Ovary (tissue), 9 donors: ENCODE results near the gene PRLR. TPM values are rescaled to one million over a fixed set of nuclear protein-coding genes. Genes with fewer than 3 reads are reported as not detected.

Source experiments
- DNase-seq, 5 donors: peaks; one replicate each; pipeline ENCODE4 v3.0.0-alpha.2; 2019 to 2020
- H3K27ac ChIP-seq, 2 donors: fragments of 200-600 bp; one replicate each; pipeline versions ENCODE4 v1.5.1 to v1.8.0; 2019 to 2022
- H3K27me3 ChIP-seq: fragments of 200-600 bp; one replicate; pipeline ENCODE4 v1.8.0; 2022
- H3K36me3 ChIP-seq: fragments of 200-600 bp; sonication (generic); one replicate; pipeline ENCODE4 v1.5.1; 2019
- H3K4me1 ChIP-seq: one replicate; pipeline ENCODE4 v1.8.1; 2013; ENCODE audit warnings: mild to moderate bottlenecking, moderate library complexity; ENCODE audit not compliant: insufficient read depth
- H3K4me3 ChIP-seq: fragments of 200-600 bp; sonication (generic); one replicate; pipeline ENCODE4 v1.5.1; 2017
- H3K9me3 ChIP-seq, 2 donors: fragments of 200-600 bp in 1 of 2; sonication (generic) in 1 of 2; one replicate each; pipeline versions ENCODE4 v1.5.1 to v1.8.1; 2013 to 2019; ENCODE audit warnings: mild to moderate bottlenecking in 1 of 2, moderate library complexity in 1 of 2
- EP300 ChIP-seq: sonication (generic); formaldehyde crosslinking; IDR thresholded peaks from one replicate; pipeline ENCODE4 v1.6.1; 2017; ENCODE audit warnings: antibody characterized with exemption
- POLR2A ChIP-seq: fragments of 450-650 bp; IDR thresholded peaks from one replicate; pipeline ENCODE4 v1.6.1; 2017; ENCODE audit warnings: antibody characterized with exemption, mild to moderate bottlenecking, moderate library complexity
- WGBS, 3 donors: extraction: QIAGEN DNeasy Blood & Tissue Kit in 1 of 3; methylation state at CpG; one replicate each; pipeline versions ENCODE4 v1.1.5 to v1.1.7; 2013 to 2017; 5-methylcytosine and 5-hydroxymethylcytosine counted together
- intact Hi-C, 4 donors: fragments of 100-400 bp; cut with DNase I; formaldehyde crosslinking; loops; one replicate each; pipeline versions ENCODE4 v1.11.0 to v1.15.1; 2022 to 2023
- polyA plus RNA-seq, 2 donors: library from polyadenylated mRNA; stranded (reverse); fragments of 200-250 nt in 1 of 2; fragments of 350-450 nt in 1 of 2; fragmentation: Illumina TruSeq in 1 of 2; extraction: RNeasy Lipid Tissue Mini Kit (QIAGEN cat#74804) in 1 of 2; gene quantifications; one replicate each; pipeline ENCODE4 v1.2.3, GENCODE V29; 2013 to 2014
- total RNA-seq, 7 donors: library from RNA; depleted of rRNA in 2 of 7; stranded (reverse); fragments of >200 nt in 2 of 7; fragmentation: NEBNext Ultra II Directional in 3 of 7; extraction: Animal tissue kit (Norgen Biotek cat#: 25700) in 3 of 7; gene quantifications; one replicate each; pipeline versions ENCODE4 v1.1.0 to v1.2.4, GENCODE V29; 2016 to 2023
- TF ChIP-seq, protein P1 (sequence below), 3 donors: fragments of 450-650 bp in 2 of 3; fragments of 200-600 bp in 1 of 3; IDR thresholded peaks; one replicate each; pipeline versions ENCODE4 v1.5.1 to v1.8.0; 2016 to 2022; ENCODE audit warnings: antibody characterized with exemption in 3 of 3, mild to moderate bottlenecking in 1 of 3
- donor health status: DM: no; HTN: no; CAD: no; lungs with moderate emphysema.
- donor health status: DM: no; HTN: no; CAD: no.
- donor health status: Bipolar disorder and iron deficiency.
- donor health status: DM: yes; HTN: yes; CAD: no.
- donor health status: DM: no; HTN: no; CAD: no.
- donor health status: DM: yes; HTN: yes; CAD: no.

The PRLR gene
- total and polyA plus RNA-seq, 9 donors = 1.8 to 24.5 (median 8.1) TPM

DNA sequence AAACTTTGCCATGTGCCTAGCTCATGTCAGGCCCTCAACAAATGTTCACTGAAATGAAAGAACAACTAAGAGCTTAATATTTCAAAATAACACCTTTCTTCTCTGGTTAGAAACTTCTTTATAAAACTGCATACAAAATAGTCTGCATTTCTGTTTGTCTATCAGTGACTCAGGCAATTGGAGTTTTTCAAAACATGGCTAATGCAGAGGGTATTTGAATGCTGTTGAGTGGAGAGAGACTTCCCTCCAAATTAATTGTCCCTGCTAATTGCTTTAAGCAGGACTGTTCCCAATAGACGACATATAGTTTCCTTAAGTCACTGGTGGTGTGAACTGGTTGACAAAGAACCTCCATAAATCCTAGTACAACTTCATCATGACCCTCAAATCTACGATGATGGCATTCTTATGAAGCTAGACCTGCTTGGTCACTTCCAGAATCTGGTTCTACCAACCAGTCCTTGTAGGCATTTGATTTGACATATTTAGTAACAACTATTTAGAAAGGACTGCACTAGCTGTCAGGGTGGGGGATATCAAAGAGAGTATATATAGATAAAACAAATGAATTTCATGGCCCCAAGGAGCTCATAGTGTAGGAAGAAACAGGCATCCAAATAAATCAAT lies 84.5 kb downstream of the PRLR start:
- no peaks in the 10 kb centered on the region for H3K4me1 ChIP-seq
- no peaks in the 10 kb centered on the region for H3K9me3 ChIP-seq
- H3K27me3 ChIP-seq = no peaks in the 10 kb centered on the region
- no peak overlapping the region for H3K27ac ChIP-seq
- H3K36me3 ChIP-seq = no peaks in the 10 kb centered on the region
- DNase-seq = no peak
- 85 to 87% (median 85%) methylated on average over 2 of the region's 2 CpGs for WGBS, 3 donors
- no peak overlapping the region for H3K4me3 ChIP-seq
- TF ChIP-seq, protein P1, sequence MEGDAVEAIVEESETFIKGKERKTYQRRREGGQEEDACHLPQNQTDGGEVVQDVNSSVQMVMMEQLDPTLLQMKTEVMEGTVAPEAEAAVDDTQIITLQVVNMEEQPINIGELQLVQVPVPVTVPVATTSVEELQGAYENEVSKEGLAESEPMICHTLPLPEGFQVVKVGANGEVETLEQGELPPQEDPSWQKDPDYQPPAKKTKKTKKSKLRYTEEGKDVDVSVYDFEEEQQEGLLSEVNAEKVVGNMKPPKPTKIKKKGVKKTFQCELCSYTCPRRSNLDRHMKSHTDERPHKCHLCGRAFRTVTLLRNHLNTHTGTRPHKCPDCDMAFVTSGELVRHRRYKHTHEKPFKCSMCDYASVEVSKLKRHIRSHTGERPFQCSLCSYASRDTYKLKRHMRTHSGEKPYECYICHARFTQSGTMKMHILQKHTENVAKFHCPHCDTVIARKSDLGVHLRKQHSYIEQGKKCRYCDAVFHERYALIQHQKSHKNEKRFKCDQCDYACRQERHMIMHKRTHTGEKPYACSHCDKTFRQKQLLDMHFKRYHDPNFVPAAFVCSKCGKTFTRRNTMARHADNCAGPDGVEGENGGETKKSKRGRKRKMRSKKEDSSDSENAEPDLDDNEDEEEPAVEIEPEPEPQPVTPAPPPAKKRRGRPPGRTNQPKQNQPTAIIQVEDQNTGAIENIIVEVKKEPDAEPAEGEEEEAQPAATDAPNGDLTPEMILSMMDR (IDR thresholded peaks at IDR 0.05) = no peak
- TF ChIP-seq EP300 = no peak
- TF ChIP-seq POLR2A = no peak
- intact Hi-C loops = no loop called here

DNA sequence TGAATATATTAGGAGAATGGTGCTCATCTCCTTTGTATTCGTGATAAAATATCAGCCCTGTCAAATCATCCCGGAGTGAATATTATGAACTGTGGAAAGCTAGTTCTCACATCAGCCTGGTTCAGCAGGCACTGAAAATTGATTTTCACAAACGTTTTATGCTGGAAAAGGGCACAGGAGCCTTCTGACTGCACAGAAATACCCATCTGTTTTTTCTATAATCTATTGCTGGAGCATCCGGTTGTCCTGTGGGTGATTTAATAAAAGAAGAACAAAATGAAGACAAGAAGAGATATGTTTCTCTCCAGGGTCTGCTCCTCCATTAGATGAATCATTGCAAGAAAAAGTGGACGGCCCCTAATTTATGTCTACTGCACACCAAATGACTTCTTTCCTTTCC lies 85.3 kb downstream of the PRLR start:
- no peak for DNase-seq

GRCh38 chr5:35143841-35144240 lies 86.4 kb downstream of the PRLR start:
- Histone ChIP-seq H3K9me3 (no peaks in the 10 kb centered on the region), H3K27me3 (no peaks in the 10 kb centered on the region), H3K4me1 (no peaks in the 10 kb centered on the region), H3K4me3 (no peak overlapping the region), H3K27ac (no peak overlapping the region), H3K36me3 (no peaks in the 10 kb centered on the region)
- intact Hi-C loops = no loop called here
- 87 to 93% (median 88%) methylated on average over 3 of the region's 3 CpGs for WGBS, 3 donors
- TF ChIP-seq, protein P1 (IDR thresholded peaks at IDR 0.05) = no peak
- DNase-seq = no peak

More for the DNA sequence above, 85.3 kb downstream of the PRLR start:
- WGBS, 3 donors = 70 to 76% (median 75%) methylated on average over 5 of the region's 5 CpGs
- no peaks in the 10 kb centered on the region for H3K36me3 ChIP-seq
- H3K27ac ChIP-seq = no peak overlapping the region
- no peaks in the 10 kb centered on the region for H3K4me1 ChIP-seq
- TF ChIP-seq POLR2A (no peak), EP300 (no peak)
- TF ChIP-seq, protein P1 (IDR thresholded peaks at IDR 0.05) = no peak
- no peak overlapping the region for H3K4me3 ChIP-seq
- no peaks in the 10 kb centered on the region for H3K27me3 ChIP-seq
- H3K9me3 ChIP-seq = no peaks in the 10 kb centered on the region
- intact Hi-C loops = no loop called here

GRCh38 chr5:35141739-35142138 lies 88.5 kb downstream of the PRLR start:
- no peak for TF ChIP-seq EP300
- TF ChIP-seq POLR2A = no peak
- TF ChIP-seq, protein P1 (IDR thresholded peaks at IDR 0.05) = no peak
- intact Hi-C loops = no loop called here
- WGBS, 3 donors = 96 to 99% (median 97%) methylated on average over 4 of the region's 4 CpGs

More at GRCh38 chr5:35141739-35142138, 88.5 kb downstream of the PRLR start:
- Histone ChIP-seq H3K27me3 (no peaks in the 10 kb centered on the region), H3K27ac (no peak overlapping the region), H3K36me3 (no peaks in the 10 kb centered on the region), H3K4me3 (no peak overlapping the region), H3K4me1 (no peaks in the 10 kb centered on the region), H3K9me3 (no peaks in the 10 kb centered on the region)
- no peak for DNase-seq
